ENCODE measurements around the gene FXYD7.

- TF ChIP-seq EZH2 (IDR thresholded peaks at IDR 0.05; ENCODE audit: insufficient read depth, poor library complexity, severe bottlenecking), result no peak
- no peak for TF ChIP-seq EZH2phosphoT487 (IDR thresholded peaks at IDR 0.05; ENCODE audit: insufficient read depth, low read depth)
Measured at GRCh38 chr19:35167251-35168119, 24.4 kb downstream of the FXYD7 start.

Data from GM23248 (cell line).